GM23338 (cell line): ENCODE results near the gene NRAS. TPM values are rescaled to one million over a fixed set of nuclear protein-coding genes. Genes with fewer than 3 reads are reported as not detected.

Experiments
- ATAC-seq: fragments of 200-7000 bp; cut with Tn5 transposase; 3 replicates; pipeline ENCODE4 v1.9.1; 2020
- DNase-seq: peaks from one replicate; pipeline ENCODE4 v3.0.0-alpha.2; 2015; ENCODE audit warnings: low spot score
- H2AFZ ChIP-seq: fragments of 200-600 bp; sonication (generic); 2 replicates; pipeline ENCODE4 v1.8.0; 2016; ENCODE audit warnings: antibody characterized with exemption, mild to moderate bottlenecking, moderate library complexity
- H3F3A ChIP-seq: fragments of 200-600 bp; sonication (generic); replicated peaks from 2 replicates; pipeline ENCODE4 v1.8.0; 2017; ENCODE audit warnings: antibody characterized with exemption, mixed run types, low read depth
- H3K27ac ChIP-seq: fragments of 200-600 bp; sonication (generic); 2 replicates; pipeline ENCODE4 v1.6.1; 2016; ENCODE audit warnings: low read depth
- H3K27me3 ChIP-seq: fragments of 200-600 bp; sonication (generic); 2 replicates; pipeline ENCODE4 v1.8.0; 2016; ENCODE audit warnings: mild to moderate bottlenecking, mixed run types, moderate library complexity; ENCODE audit not compliant: insufficient read depth
- H3K36me3 ChIP-seq: fragments of 200-600 bp; sonication (generic); 2 replicates; pipeline ENCODE4 v1.8.0; 2016; ENCODE audit warnings: mild to moderate bottlenecking; ENCODE audit not compliant: insufficient read depth
- H3K4me1 ChIP-seq: fragments of 200-600 bp; sonication (generic); 2 replicates; pipeline ENCODE4 v1.8.0; 2016; ENCODE audit warnings: mild to moderate bottlenecking, moderate library complexity; ENCODE audit not compliant: insufficient read depth
- H3K4me2 ChIP-seq: fragments of 200-600 bp; sonication (generic); 2 replicates; pipeline ENCODE4 v1.7.1; 2017; ENCODE audit warnings: mixed run types
- H3K4me3 ChIP-seq: fragments of 200-600 bp; sonication (generic); 2 replicates; pipeline ENCODE4 v1.6.1; 2016; ENCODE audit warnings: mixed run types
- H3K79me2 ChIP-seq: fragments of 200-600 bp; sonication (generic); replicated peaks from 2 replicates; pipeline ENCODE4 v1.8.0; 2017; ENCODE audit warnings: mild to moderate bottlenecking; ENCODE audit not compliant: insufficient read depth
- H3K9me2 ChIP-seq: fragments of 200-600 bp; sonication (generic); 2 replicates; pipeline ENCODE4 v1.8.0; 2017; ENCODE audit not compliant: insufficient read depth
- H4K20me1 ChIP-seq: fragments of 200-600 bp; sonication (generic); replicated peaks from 2 replicates; pipeline ENCODE4 v1.8.0; 2017; ENCODE audit warnings: mild to moderate bottlenecking; ENCODE audit not compliant: insufficient read depth
- H3K27ac Mint-ChIP-seq: 2 replicates; pipeline ENCODE4 v1.8.0; 2020; ENCODE audit warnings: inconsistent platforms, mild to moderate bottlenecking, moderate library complexity, mixed read lengths
- H3K27me3 Mint-ChIP-seq: 3 replicates; pipeline ENCODE4 v1.8.0; 2022; ENCODE audit warnings: low read depth, mild to moderate bottlenecking, moderate library complexity, mixed read lengths, inconsistent platforms; ENCODE audit not compliant: insufficient read depth, poor library complexity
- H3K36me3 Mint-ChIP-seq: 3 replicates; pipeline ENCODE4 v1.8.0; 2021; ENCODE audit warnings: low read depth, mild to moderate bottlenecking, inconsistent platforms, moderate library complexity, mixed read lengths
- H3K4me1 Mint-ChIP-seq: 3 replicates; pipeline ENCODE4 v1.8.0; 2020; ENCODE audit warnings: mild to moderate bottlenecking, inconsistent platforms, mixed read lengths
- H3K4me3 Mint-ChIP-seq: 3 replicates; pipeline ENCODE4 v1.8.0; 2021; ENCODE audit warnings: moderate library complexity, mild to moderate bottlenecking, inconsistent platforms, mixed read lengths
- H3K9me3 Mint-ChIP-seq: 3 replicates; pipeline ENCODE4 v1.8.0; 2020; ENCODE audit warnings: moderate library complexity, mild to moderate bottlenecking, inconsistent platforms, mixed read lengths
- CREB1 ChIP-seq: fragments of 250-450 bp; sonication (Bioruptor Pico); IDR thresholded peaks from 2 replicates; pipeline ENCODE4 v1.5.0; 2020; ENCODE audit warnings: low read depth, mild to moderate bottlenecking, moderate library complexity
- CTCF ChIP-seq, 2 experiments: fragments of 200-600 bp in 1 of 2; sonication (generic) in 1 of 2; conservative IDR thresholded peaks; 2 replicates each; pipeline versions ENCODE4 v1.5.1 to v1.6.1; 2016 to 2017; ENCODE audit warnings: antibody characterized with exemption in 2 of 2, low read depth in 2 of 2, mild to moderate bottlenecking in 2 of 2, moderate library complexity in 1 of 2
- ETS1 ChIP-seq: IDR thresholded peaks from 2 replicates; pipeline ENCODE4 v1.6.1; 2016; ENCODE audit warnings: antibody characterized with exemption
- EZH2 ChIP-seq: fragments of 200-600 bp; sonication (generic); IDR thresholded peaks from one replicate; pipeline ENCODE4 v1.8.0; 2017; ENCODE audit warnings: antibody characterized with exemption, mild to moderate bottlenecking, low read depth; ENCODE audit not compliant: unreplicated experiment
- JUNB ChIP-seq: IDR thresholded peaks from one replicate; pipeline ENCODE4 v1.6.1; 2016; ENCODE audit warnings: antibody characterized with exemption; ENCODE audit not compliant: unreplicated experiment
- NANOG ChIP-seq: IDR thresholded peaks from 2 replicates; pipeline ENCODE4 v1.6.1; 2016; ENCODE audit warnings: antibody characterized with exemption, borderline replicate concordance
- REST ChIP-seq: IDR thresholded peaks from one replicate; pipeline ENCODE4 v1.6.1; 2018; ENCODE audit warnings: antibody characterized with exemption; ENCODE audit not compliant: unreplicated experiment
- STAT1 ChIP-seq: IDR thresholded peaks from one replicate; pipeline ENCODE4 v1.6.1; 2016; ENCODE audit warnings: antibody characterized with exemption; ENCODE audit not compliant: unreplicated experiment
- ZNF114 ChIP-seq: fragments of 250-450 bp; sonication (Bioruptor Pico); IDR thresholded peaks from 2 replicates; pipeline ENCODE4 v1.5.0; 2020; ENCODE audit warnings: mild to moderate bottlenecking, moderate library complexity
- ZNF331 ChIP-seq: fragments of 250-450 bp; sonication (Bioruptor Pico); IDR thresholded peaks from 2 replicates; pipeline ENCODE4 v1.5.0; 2020; ENCODE audit warnings: low read depth, mild to moderate bottlenecking, moderate library complexity
- polyA plus RNA-seq: library from polyadenylated mRNA; unstranded; fragments of >200 nt; fragmentation: Nextera tagmentation; extraction: Ambion mirVana; gene quantifications from 2 replicates; pipeline ENCODE4 v1.2.1, GENCODE V29; 2016
- total RNA-seq: library from RNA; depleted of rRNA; stranded (reverse); fragments of >200 nt; shearing (Covaris generic); gene quantifications from 2 replicates; pipeline ENCODE4 v1.2.3, GENCODE V29; 2014
- TF ChIP-seq, protein P1 (sequence below): fragments of 250-450 bp; sonication (Bioruptor Pico); IDR thresholded peaks from 2 replicates; pipeline ENCODE4 v1.5.0; 2020; ENCODE audit warnings: mild to moderate bottlenecking, moderate library complexity

The NRAS gene
- total and polyA plus RNA-seq, 2 experiments from 2014 or later = 22.3 to 83.2 TPM

GRCh38 chr1:114725230-114725629 lies 8.7 kb upstream of the NRAS start:
- peaks cover 25% of the 10 kb centered on the region for H3K79me2 ChIP-seq
- ATAC-seq (no peak), DNase-seq (no peak)
- H3K27ac ChIP-seq = no peak overlapping the region
- H3F3A ChIP-seq = no peaks in the 10 kb centered on the region
- H3K36me3 Mint-ChIP-seq = peaks cover 96% of the 10 kb centered on the region
- TF ChIP-seq REST (no peak), EZH2 (no peak), STAT1 (no peak), JUNB (no peak), NANOG (no peak), CTCF (conservative IDR thresholded peaks at IDR 0.05; ENCODE audit: low read depth in 2 of 2) (no peak), ZNF331 (CRISPR knock-in tag) (no peak), CREB1 (CRISPR knock-in tag) (no peak), ZNF114 (no peak), ETS1 (no peak)
- TF ChIP-seq, protein P1, sequence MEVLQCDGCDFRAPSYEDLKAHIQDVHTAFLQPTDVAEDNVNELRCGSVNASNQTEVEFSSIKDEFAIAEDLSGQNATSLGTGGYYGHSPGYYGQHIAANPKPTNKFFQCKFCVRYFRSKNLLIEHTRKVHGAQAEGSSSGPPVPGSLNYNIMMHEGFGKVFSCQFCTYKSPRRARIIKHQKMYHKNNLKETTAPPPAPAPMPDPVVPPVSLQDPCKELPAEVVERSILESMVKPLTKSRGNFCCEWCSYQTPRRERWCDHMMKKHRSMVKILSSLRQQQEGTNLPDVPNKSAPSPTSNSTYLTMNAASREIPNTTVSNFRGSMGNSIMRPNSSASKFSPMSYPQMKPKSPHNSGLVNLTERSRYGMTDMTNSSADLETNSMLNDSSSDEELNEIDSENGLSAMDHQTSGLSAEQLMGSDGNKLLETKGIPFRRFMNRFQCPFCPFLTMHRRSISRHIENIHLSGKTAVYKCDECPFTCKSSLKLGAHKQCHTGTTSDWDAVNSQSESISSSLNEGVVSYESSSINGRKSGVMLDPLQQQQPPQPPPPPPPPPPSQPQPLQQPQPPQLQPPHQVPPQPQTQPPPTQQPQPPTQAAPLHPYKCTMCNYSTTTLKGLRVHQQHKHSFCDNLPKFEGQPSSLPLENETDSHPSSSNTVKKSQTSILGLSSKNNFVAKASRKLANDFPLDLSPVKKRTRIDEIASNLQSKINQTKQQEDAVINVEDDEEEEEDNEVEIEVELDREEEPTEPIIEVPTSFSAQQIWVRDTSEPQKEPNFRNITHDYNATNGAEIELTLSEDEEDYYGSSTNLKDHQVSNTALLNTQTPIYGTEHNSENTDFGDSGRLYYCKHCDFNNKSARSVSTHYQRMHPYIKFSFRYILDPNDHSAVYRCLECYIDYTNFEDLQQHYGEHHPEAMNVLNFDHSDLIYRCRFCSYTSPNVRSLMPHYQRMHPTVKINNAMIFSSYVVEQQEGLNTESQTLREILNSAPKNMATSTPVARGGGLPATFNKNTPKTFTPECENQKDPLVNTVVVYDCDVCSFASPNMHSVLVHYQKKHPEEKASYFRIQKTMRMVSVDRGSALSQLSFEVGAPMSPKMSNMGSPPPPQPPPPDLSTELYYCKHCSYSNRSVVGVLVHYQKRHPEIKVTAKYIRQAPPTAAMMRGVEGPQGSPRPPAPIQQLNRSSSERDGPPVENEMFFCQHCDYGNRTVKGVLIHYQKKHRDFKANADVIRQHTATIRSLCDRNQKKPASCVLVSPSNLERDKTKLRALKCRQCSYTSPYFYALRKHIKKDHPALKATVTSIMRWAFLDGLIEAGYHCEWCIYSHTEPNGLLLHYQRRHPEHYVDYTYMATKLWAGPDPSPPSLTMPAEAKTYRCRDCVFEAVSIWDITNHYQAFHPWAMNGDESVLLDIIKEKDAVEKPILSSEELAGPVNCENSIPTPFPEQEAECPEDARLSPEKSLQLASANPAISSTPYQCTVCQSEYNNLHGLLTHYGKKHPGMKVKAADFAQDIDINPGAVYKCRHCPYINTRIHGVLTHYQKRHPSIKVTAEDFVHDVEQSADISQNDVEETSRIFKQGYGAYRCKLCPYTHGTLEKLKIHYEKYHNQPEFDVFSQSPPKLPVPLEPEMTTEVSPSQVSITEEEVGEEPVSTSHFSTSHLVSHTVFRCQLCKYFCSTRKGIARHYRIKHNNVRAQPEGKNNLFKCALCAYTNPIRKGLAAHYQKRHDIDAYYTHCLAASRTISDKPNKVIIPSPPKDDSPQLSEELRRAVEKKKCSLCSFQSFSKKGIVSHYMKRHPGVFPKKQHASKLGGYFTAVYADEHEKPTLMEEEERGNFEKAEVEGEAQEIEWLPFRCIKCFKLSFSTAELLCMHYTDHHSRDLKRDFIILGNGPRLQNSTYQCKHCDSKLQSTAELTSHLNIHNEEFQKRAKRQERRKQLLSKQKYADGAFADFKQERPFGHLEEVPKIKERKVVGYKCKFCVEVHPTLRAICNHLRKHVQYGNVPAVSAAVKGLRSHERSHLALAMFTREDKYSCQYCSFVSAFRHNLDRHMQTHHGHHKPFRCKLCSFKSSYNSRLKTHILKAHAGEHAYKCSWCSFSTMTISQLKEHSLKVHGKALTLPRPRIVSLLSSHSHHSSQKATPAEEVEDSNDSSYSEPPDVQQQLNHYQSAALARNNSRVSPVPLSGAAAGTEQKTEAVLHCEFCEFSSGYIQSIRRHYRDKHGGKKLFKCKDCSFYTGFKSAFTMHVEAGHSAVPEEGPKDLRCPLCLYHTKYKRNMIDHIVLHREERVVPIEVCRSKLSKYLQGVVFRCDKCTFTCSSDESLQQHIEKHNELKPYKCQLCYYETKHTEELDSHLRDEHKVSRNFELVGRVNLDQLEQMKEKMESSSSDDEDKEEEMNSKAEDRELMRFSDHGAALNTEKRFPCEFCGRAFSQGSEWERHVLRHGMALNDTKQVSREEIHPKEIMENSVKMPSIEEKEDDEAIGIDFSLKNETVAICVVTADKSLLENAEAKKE (CRISPR knock-in tag) = no peak
- no peaks in the 10 kb centered on the region for H3K27me3 Mint-ChIP-seq
- peaks cover 82% of the 10 kb centered on the region for H3K36me3 ChIP-seq
- H3K27ac Mint-ChIP-seq = no peak overlapping the region
- H3K4me3 ChIP-seq = no peak overlapping the region
- no peaks in the 10 kb centered on the region for H3K9me3 Mint-ChIP-seq
- no peak overlapping the region for H3K4me2 ChIP-seq
- H3K27me3 ChIP-seq = no peaks in the 10 kb centered on the region
- H2AFZ ChIP-seq = no peak overlapping the region
- no peaks in the 10 kb centered on the region for H3K4me1 Mint-ChIP-seq
- peaks cover 17% of the 10 kb centered on the region; the same call in 1 of the 2 replicates for H4K20me1 ChIP-seq
- H3K4me1 ChIP-seq = no peaks in the 10 kb centered on the region
- no peak overlapping the region for H3K4me3 Mint-ChIP-seq
- no peaks in the 10 kb centered on the region for H3K9me2 ChIP-seq
